NCI-H2081 treated with DMSO at 0.1 percent for 48 hours (cell line): ENCODE data around the gene ARHGAP6.
"Not testable (repeated sequence)": the region's sequence is repeated elsewhere in the genome, so short reads cannot be mapped to it uniquely, and the experiment has no call there.

Experiments used
- DNase-seq: peaks from one replicate; lab custom pipeline; 2025; lab: John Stamatoyannopoulos, UW

The ARHGAP6 gene

GRCh38 chrX:11399489-11400094 is 266.1 kb downstream of the ARHGAP6 start:
- DNase-seq, result no peak

- no peak for DNase-seq
Observed at GRCh38 chrX:11398785-11399184, 266.9 kb downstream of the ARHGAP6 start.

- DNase-seq, result no peak
Observed at GRCh38 chrX:11398139-11398538, 267.6 kb downstream of the ARHGAP6 start.

GRCh38 chrX:11397680-11398079 is 268.0 kb downstream of the ARHGAP6 start:
- no peak for DNase-seq

- no peak for DNase-seq
Observed at GRCh38 chrX:11395859-11396258, 269.9 kb downstream of the ARHGAP6 start.

- no peak for DNase-seq
Observed at GRCh38 chrX:11393949-11394654, 271.6 kb downstream of the ARHGAP6 start.

GRCh38 chrX:11386812-11387211 is 278.9 kb downstream of the ARHGAP6 start:
- no peak for DNase-seq

- no peak for DNase-seq
Observed at GRCh38 chrX:11386001-11386523, 279.7 kb downstream of the ARHGAP6 start.

GRCh38 chrX:11382930-11383329 is 282.8 kb downstream of the ARHGAP6 start:
- DNase-seq, result no peak

GRCh38 chrX:11381464-11381863 is 284.3 kb downstream of the ARHGAP6 start:
- no peak for DNase-seq

GRCh38 chrX:11380187-11380844 is 285.4 kb downstream of the ARHGAP6 start:
- no peak for DNase-seq

GRCh38 chrX:11376163-11376562 is 289.6 kb downstream of the ARHGAP6 start:
- DNase-seq, result no peak

- DNase-seq, result no peak
Observed at GRCh38 chrX:11375614-11376119, 290.1 kb downstream of the ARHGAP6 start.

- DNase-seq, result no peak
Observed at GRCh38 chrX:11374570-11374969, 291.1 kb downstream of the ARHGAP6 start.

GRCh38 chrX:11371106-11371505 is 294.6 kb downstream of the ARHGAP6 start:
- no peak for DNase-seq

- DNase-seq, result no peak
Observed at GRCh38 chrX:11367609-11368430, 297.9 kb downstream of the ARHGAP6 start.

- DNase-seq, result no peak
Observed at GRCh38 chrX:11366998-11367595, 298.6 kb downstream of the ARHGAP6 start.

GRCh38 chrX:11365426-11365825 is 300.3 kb downstream of the ARHGAP6 start:
- DNase-seq, result no peak

GRCh38 chrX:11364835-11365234 is 300.9 kb downstream of the ARHGAP6 start:
- DNase-seq, result no peak

- not testable (repeated sequence) for DNase-seq
Observed at GRCh38 chrX:11363825-11364224, 301.9 kb downstream of the ARHGAP6 start.

GRCh38 chrX:11363069-11363594 is 302.6 kb downstream of the ARHGAP6 start:
- no peak for DNase-seq
